Astrocyte (in vitro differentiated cells and primary cell): Measurements from ENCODE around the gene NSMCE1. TPM values are rescaled to one million over a fixed set of nuclear protein-coding genes. Genes with fewer than 3 reads are reported as not detected.
"Not testable (repeated sequence)": the region's sequence is repeated elsewhere in the genome, so short reads cannot be mapped to it uniquely, and the experiment has no call there.

Source experiments
- DNase-seq: peaks from one replicate; pipeline ENCODE4 v3.0.0-alpha.2; 2010; ENCODE audit warnings: low read depth
- FAIRE-seq: peaks from 2 replicates; lab custom pipeline; 2011; peaks lifted over from hg19 to GRCh38; lab: Jason Lieb, UNC
- H2AFZ ChIP-seq: 2 replicates; pipeline ENCODE4 v1.6.0; 2012; ENCODE audit warnings: low read depth, low read length, inconsistent platforms
- H3K27ac ChIP-seq: 2 replicates; pipeline ENCODE4 v1.5.1; 2011; ENCODE audit warnings: low read depth, low read length, inconsistent platforms
- H3K27me3 ChIP-seq: 2 replicates; pipeline ENCODE4 v1.6.0; 2011; ENCODE audit warnings: low read length, inconsistent platforms; ENCODE audit not compliant: insufficient read depth
- H3K36me3 ChIP-seq: 2 replicates; pipeline ENCODE4 v1.5.1; 2011; ENCODE audit warnings: low read length, inconsistent platforms; ENCODE audit not compliant: insufficient read depth
- H3K4me1 ChIP-seq: 2 replicates; pipeline ENCODE4 v1.5.1; 2011; ENCODE audit warnings: low read length, inconsistent platforms; ENCODE audit not compliant: insufficient read depth
- H3K4me2 ChIP-seq: 2 replicates; pipeline ENCODE4 v1.6.0; 2012; ENCODE audit warnings: low read length, inconsistent platforms
- H3K4me3 ChIP-seq: 2 replicates; pipeline ENCODE4 v1.5.1; 2011; ENCODE audit warnings: low read depth, mild to moderate bottlenecking, low read length, inconsistent platforms; ENCODE audit not compliant: insufficient read depth
- H3K79me2 ChIP-seq: 2 replicates; pipeline ENCODE4 v1.6.0; 2012; ENCODE audit warnings: mild to moderate bottlenecking, low read length, inconsistent platforms; ENCODE audit not compliant: insufficient read depth
- H3K9ac ChIP-seq: 2 replicates; pipeline ENCODE4 v1.6.0; 2012; ENCODE audit warnings: mild to moderate bottlenecking, low read length, inconsistent platforms
- H3K9me3 ChIP-seq: 2 replicates; pipeline ENCODE4 v1.5.1; 2012; ENCODE audit warnings: low read depth, mild to moderate bottlenecking, low read length, inconsistent platforms; ENCODE audit not compliant: insufficient read depth
- H4K20me1 ChIP-seq: 2 replicates; pipeline ENCODE4 v1.6.0; 2012; ENCODE audit warnings: low read length, inconsistent platforms; ENCODE audit not compliant: insufficient read depth
- H3K27ac Mint-ChIP-seq: one replicate; pipeline ENCODE4 v1.8.0; 2021; ENCODE audit warnings: mild to moderate bottlenecking, mixed read lengths; ENCODE audit not compliant: unreplicated experiment
- H3K27me3 Mint-ChIP-seq: one replicate; pipeline ENCODE4 v1.8.0; 2021; ENCODE audit warnings: low read depth, mixed read lengths; ENCODE audit not compliant: unreplicated experiment
- H3K36me3 Mint-ChIP-seq: one replicate; pipeline ENCODE4 v1.8.0; 2021; ENCODE audit warnings: low read depth, mixed read lengths; ENCODE audit not compliant: unreplicated experiment
- H3K4me1 Mint-ChIP-seq: one replicate; pipeline ENCODE4 v1.8.0; 2021; ENCODE audit warnings: low read depth, mixed read lengths; ENCODE audit not compliant: unreplicated experiment
- H3K4me3 Mint-ChIP-seq: one replicate; pipeline ENCODE4 v1.8.0; 2021; ENCODE audit warnings: mild to moderate bottlenecking, moderate library complexity, mixed read lengths; ENCODE audit not compliant: unreplicated experiment
- H3K9me3 Mint-ChIP-seq: one replicate; pipeline ENCODE4 v1.8.0; 2021; ENCODE audit warnings: mild to moderate bottlenecking, mixed read lengths; ENCODE audit not compliant: unreplicated experiment
- CTCF ChIP-seq: IDR thresholded peaks from 2 replicates; pipeline ENCODE4 v1.5.1; 2011; ENCODE audit warnings: low read depth, mild to moderate bottlenecking, inconsistent platforms, low read length, moderate library complexity; ENCODE audit not compliant: insufficient read depth
- EZH2 ChIP-seq: IDR thresholded peaks from 2 replicates; pipeline ENCODE4 v1.6.1; 2012; ENCODE audit warnings: mild to moderate bottlenecking, low read length, inconsistent platforms; ENCODE audit not compliant: insufficient read depth
- total RNA-seq: library from RNA; stranded (reverse); gene quantifications from 2 replicates; pipeline ENCODE4 v1.2.1, GENCODE V29; 2021

The NSMCE1 gene
- total RNA-seq, 1 donor from 2014 or later = 12.1 TPM

- no peak overlapping the region for H3K4me3 Mint-ChIP-seq
- DNase-seq (no peak), FAIRE-seq (no peak)
- Histone ChIP-seq H3K9me3 (no peaks in the 10 kb centered on the region), H3K4me3 (no peak overlapping the region), H3K79me2 (no peaks in the 10 kb centered on the region), H3K4me1 (peaks cover 17% of the 10 kb centered on the region), H3K27ac (no peak overlapping the region), H3K27me3 (no peaks in the 10 kb centered on the region), H3K4me2 (no peak overlapping the region), H2AFZ (no peak overlapping the region), H3K9ac (no peak overlapping the region), H3K36me3 (no peaks in the 10 kb centered on the region), H4K20me1 (no peaks in the 10 kb centered on the region)
- no peaks in the 10 kb centered on the region for H3K9me3 Mint-ChIP-seq
- peaks cover 25% of the 10 kb centered on the region for H3K4me1 Mint-ChIP-seq
- H3K27me3 Mint-ChIP-seq = no peaks in the 10 kb centered on the region
- no peak overlapping the region for H3K27ac Mint-ChIP-seq
- H3K36me3 Mint-ChIP-seq = no peaks in the 10 kb centered on the region
- no peak for TF ChIP-seq EZH2
- no peak for TF ChIP-seq CTCF
Observed at GRCh38 chr16:27252206-27252585, 16.4 kb downstream of the NSMCE1 start.

- no peak overlapping the region for H3K4me3 ChIP-seq
- Mint-ChIP-seq H3K9me3 (no peaks in the 10 kb centered on the region), H3K27me3 (no peaks in the 10 kb centered on the region), H3K4me3 (no peak overlapping the region), H3K27ac (no peak overlapping the region), H3K4me1 (peaks cover 25% of the 10 kb centered on the region), H3K36me3 (no peaks in the 10 kb centered on the region)
- H3K27ac ChIP-seq = no peak overlapping the region
- peaks cover 17% of the 10 kb centered on the region for H3K4me1 ChIP-seq
- DNase-seq (no peak), FAIRE-seq (no peak)
- H3K4me2 ChIP-seq = no peak overlapping the region
- H3K9me3 ChIP-seq = no peaks in the 10 kb centered on the region
- no peaks in the 10 kb centered on the region for H3K27me3 ChIP-seq
- H4K20me1 ChIP-seq = no peaks in the 10 kb centered on the region
- TF ChIP-seq EZH2 (no peak), CTCF (no peak)
- H3K36me3 ChIP-seq = no peaks in the 10 kb centered on the region
- no peak overlapping the region for H2AFZ ChIP-seq
- H3K9ac ChIP-seq = no peak overlapping the region
- H3K79me2 ChIP-seq = no peaks in the 10 kb centered on the region
Observed at GRCh38 chr16:27251541-27252205, 16.9 kb downstream of the NSMCE1 start.

- H3K4me3 Mint-ChIP-seq, H3K9me3 ChIP-seq, H2AFZ ChIP-seq, H3K36me3 Mint-ChIP-seq, H3K27ac ChIP-seq, H3K4me3 ChIP-seq, H4K20me1 ChIP-seq, H3K27me3 Mint-ChIP-seq, H3K9me3 Mint-ChIP-seq, H3K27me3 ChIP-seq, H3K27ac Mint-ChIP-seq, H3K36me3 ChIP-seq, H3K4me2 ChIP-seq, H3K9ac ChIP-seq, DNase-seq, FAIRE-seq: not testable (repeated sequence)
- H3K4me1 ChIP-seq = peaks cover 31% of the 10 kb centered on the region
- H3K79me2 ChIP-seq = peaks cover 13% of the 10 kb centered on the region
- peaks cover 29% of the 10 kb centered on the region for H3K4me1 Mint-ChIP-seq
Observed at GRCh38 chr16:27248886-27249285, 19.7 kb downstream of the NSMCE1 start.
